Prostate gland (tissue), 2 donors: ENCODE results near the gene HDAC4.

ENCODE experiments used
- CTCF ChIP-seq, 4 experiments: fragments of 200-600 bp in 2 of 4; fragments of 450-650 bp in 2 of 4; sonication (generic) in 2 of 4; IDR thresholded peaks; 1 replicate in 3 of 4; 2 replicates in 1 of 4; pipeline ENCODE4 v1.5.1; 2016 to 2019; ENCODE audit warnings: antibody characterized with exemption in 4 of 4, mild to moderate bottlenecking in 2 of 4, moderate library complexity in 2 of 4
- POLR2AphosphoS5 ChIP-seq: sonication (generic); formaldehyde crosslinking; IDR thresholded peaks from one replicate; pipeline ENCODE4 v1.6.1; 2017; ENCODE audit warnings: antibody characterized with exemption

DNA sequence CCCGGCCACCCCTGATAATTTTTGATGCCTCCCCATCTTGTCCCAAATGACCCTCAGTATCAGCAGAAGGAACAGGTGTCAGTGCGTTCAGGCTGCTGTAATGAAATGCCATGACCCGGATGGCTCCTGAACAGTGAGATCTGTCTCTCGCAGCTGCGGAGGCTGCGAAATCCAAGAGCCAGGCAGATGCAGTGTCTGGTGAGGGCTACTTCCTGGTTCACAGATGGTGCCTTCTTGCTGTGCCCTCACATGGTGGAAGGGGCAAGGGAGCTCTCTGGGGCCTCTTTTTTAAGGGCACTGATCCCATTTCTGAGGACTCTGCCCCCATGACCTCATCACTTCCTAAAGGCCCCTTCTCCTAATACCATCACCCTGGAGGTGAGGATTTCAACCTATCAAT, 400.7 kb downstream of the HDAC4 start:
- TF ChIP-seq POLR2AphosphoS5, result no peak
- TF ChIP-seq CTCF (IDR thresholded peaks at IDR 0.05), result no peak
